ENCODE measurements around the gene AP2B1.
"Not testable (repeated sequence)": the region's sequence is repeated elsewhere in the genome, so short reads cannot be mapped to it uniquely, and the experiment has no call there.

Gene AP2B1

DNA sequence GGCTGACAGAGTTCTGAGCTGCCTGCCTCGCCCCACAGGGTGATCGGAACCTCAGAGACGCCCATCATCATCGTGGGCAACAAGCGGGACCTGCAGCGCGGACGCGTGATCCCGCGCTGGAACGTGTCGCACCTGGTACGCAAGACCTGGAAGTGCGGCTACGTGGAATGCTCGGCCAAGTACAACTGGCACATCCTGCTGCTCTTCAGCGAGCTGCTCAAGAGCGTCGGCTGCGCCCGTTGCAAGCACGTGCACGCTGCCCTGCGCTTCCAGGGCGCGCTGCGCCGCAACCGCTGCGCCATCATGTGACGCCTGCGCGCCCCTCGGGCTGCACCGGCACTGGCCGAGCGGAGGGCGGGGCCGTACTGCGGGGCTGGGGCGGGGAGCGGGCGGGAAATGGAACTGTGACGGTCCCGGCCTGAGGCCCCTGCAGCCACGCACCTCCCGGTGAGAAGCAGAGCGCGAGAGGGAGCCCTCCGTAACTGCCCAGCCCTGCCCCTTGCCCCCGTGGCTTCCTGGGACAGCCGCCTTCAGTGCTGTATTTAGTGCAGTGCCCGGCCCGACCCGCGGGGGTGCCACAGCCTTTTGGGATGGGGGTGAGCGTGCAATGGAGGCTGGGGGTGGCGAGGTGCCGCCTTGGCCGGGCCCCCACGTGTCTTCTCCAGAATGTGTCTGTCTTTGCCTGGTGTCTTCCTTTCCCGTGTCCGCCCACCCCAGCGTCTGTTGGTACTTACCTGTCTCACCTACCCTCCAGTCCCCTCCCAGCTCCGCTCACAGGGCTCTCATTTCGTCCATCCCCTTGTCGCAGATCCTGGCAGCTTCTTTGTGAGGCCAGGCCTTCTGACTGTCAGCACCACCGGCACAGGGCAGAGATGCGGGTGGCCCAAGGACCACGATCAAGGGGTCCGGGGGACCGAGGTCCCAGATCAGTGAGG lies 154.1 kb downstream of the AP2B1 start:
- no peak overlapping the region for H3K27ac ChIP-seq
- H3K4me3 ChIP-seq: peak overlapping the region in 3 of 7 experiments; percentile 8 to 22 (median 21)

DNA sequence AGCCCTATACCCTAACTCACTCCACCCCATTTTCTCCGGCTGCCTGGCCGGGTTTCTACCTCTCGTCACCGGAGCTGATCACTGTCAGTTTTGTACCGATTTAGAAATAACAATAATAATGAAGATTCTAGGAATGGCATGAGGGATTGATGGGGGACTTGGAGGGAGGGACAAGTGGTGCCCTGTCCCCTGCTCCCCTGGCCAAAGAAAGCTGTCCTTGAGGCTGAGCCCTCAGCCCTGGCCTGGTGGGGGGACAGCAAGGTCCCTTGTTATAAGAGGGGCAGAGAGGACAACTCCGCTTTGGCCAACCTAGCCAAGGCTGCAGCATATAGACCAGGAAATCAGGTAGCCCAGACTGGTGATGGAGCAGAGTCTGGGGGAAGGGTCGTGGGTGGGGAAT lies 155.4 kb downstream of the AP2B1 start:
- Histone ChIP-seq H3K4me3 (no peak overlapping the region), H3K27ac (no peak overlapping the region)

DNA sequence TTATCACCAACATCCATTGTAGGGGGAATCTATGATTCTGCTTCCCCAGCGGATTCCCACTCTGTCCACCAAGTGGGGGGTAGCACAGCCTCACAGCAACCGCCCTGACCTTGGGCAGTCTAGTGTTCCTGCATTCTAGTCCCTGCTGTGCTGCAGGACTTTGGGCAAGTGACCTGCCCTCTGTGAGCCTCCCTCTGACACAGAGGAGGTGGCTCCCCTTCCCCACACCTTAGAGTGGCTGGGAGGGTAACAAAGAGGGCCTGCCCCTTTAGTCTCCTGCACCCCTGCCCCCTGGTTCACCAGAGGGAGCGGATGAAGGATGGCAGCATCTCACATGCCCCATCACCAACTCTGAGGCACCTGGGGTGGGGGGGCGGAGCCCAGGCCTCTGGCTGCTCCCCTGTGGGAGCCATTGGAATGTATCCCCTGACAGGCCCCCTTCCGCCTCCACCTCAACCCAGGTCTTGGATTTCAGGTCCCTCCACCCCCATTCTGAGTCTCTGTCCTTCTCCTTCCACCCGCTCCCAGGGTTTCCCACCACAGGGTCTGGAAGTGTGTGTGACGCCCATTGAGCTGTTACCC lies 155.9 kb downstream of the AP2B1 start:
- H3K27ac ChIP-seq: no peak overlapping the region
- H3K4me3 ChIP-seq: no peak overlapping the region

DNA sequence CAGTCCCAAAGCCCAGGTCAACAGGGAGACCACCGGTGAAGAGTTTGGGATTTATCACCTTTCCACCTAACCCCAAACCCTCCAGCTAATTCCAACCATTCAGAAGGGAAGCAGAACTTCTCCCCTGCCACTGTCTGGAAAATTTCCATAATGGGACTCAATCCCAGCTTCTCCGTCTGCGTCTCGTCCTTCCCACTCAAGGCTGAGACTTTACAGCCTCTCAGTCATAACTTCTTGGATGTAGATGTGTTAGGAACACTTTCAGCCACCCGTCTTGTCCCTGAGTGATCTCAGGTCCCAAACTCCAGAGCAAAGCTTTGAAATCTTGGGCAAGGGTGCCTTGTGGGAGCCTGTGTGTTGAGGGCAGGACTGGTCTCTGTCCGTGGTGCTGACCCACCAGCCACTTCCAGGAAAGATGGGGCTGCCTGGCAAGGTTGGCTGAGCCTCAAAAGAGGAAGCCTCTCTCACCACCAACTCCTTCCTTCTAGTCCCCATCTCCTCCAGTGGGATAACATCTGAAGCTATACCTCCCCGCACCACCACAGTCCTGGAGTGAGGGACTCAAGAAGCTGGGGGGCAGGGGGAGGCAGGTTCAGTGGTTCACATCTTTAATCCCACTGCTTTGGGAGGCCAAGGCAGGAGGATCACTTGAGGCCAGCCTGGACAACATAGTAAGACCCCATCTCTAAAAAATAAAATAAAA lies 156.7 kb downstream of the AP2B1 start:
- H3K27ac ChIP-seq: no peak overlapping the region
- H3K4me3 ChIP-seq: no peak overlapping the region

DNA sequence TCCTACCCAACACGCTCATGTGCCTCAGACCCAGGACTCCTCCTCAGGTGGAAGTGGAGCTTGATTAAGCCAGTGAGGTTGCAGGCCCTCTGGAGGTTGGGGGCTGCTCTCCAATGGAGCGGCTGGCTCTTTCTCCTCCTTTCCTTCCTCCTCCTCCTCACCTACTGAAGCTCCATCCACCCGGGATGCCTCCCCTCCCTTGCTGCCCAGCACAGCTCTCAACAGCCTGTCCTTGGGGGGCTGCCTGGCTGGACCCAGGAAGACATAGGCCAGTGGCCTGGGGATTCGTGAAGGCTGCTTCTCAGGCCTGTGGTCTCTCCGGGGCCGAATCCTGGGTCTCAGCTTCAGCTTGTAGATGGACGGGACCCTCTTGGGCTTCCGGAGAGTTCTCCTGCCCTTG lies 157.7 kb downstream of the AP2B1 start:
- Histone ChIP-seq H3K4me3 (no peak overlapping the region), H3K27ac (no peak overlapping the region)

DNA sequence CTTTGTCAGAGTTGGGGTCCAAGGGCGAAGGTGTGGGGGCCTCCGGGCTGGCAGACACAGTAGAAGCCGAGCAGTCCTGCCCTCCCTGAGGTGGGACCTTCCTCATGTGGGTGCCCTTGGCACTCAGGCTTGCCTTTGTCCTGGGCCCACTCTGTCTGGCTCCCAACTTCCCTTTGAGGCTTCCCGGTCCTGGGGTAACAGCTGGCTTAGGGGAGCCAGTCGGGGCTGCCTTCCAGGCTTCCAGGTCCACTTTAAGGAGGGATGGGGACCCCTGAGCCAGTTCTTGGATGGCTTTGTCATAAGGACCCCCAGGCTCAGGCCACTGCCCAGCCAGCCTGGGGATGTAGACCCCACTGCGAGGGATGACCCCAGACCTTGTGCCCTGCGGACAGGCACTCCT lies 158.1 kb downstream of the AP2B1 start:
- no peak overlapping the region for H3K4me3 ChIP-seq
- no peak overlapping the region for H3K27ac ChIP-seq

DNA sequence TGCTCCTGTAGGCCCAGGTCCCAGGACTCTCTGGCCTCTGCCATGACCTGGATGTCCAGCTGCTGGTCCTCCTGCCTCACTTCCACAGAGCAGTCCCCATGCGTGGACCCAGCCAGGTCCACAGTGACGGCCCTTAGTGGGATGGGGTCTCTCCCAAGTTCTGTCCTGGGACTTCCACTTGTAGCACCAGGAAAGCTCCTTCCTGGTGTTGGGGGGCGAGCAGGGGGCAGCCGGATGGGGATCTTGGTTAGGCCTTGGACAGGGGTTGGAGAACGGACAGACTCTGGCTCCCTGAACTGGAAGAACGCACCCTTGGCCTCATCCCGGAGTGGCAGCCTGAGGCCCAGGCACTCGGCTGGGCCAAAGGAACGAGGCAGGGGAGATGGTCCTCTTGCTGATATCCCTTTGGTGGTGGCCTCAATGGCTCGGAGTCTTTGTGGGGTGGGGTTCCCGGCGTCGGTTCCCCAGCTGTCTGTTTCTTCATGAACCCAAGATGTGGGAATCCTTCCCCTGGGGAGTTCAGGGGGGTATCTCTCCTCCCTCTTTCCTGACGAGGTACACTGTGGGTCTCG lies 158.7 kb downstream of the AP2B1 start:
- Histone ChIP-seq H3K27ac (no peak overlapping the region), H3K4me3 (no peak overlapping the region)

DNA sequence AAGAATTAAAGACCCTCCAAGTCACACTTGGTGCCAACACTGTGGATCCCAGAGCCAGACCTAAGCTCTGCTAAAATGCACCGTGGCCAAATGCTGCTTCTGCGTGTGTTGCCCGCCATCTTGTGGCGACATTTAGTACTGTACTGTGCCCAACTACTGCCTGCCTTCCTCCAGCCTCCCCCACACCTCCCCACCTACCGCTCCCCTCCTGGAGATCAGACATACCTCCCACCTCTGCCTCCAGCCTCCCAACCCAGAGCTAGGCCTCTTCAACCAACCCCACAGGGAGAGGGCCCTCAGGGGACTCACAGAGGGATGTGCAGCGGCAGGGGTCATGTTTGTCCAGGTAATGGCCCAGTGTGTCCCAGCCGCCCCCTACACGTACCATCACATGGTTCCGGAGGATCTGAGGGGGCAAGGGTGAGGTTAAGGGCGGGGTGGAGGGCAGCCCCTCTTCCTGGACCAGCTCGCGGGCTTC lies 160.5 kb downstream of the AP2B1 start:
- H3K27ac ChIP-seq: peak overlapping the region in 1 of 21 experiments; percentile 32
- no peak overlapping the region for H3K4me3 ChIP-seq

DNA sequence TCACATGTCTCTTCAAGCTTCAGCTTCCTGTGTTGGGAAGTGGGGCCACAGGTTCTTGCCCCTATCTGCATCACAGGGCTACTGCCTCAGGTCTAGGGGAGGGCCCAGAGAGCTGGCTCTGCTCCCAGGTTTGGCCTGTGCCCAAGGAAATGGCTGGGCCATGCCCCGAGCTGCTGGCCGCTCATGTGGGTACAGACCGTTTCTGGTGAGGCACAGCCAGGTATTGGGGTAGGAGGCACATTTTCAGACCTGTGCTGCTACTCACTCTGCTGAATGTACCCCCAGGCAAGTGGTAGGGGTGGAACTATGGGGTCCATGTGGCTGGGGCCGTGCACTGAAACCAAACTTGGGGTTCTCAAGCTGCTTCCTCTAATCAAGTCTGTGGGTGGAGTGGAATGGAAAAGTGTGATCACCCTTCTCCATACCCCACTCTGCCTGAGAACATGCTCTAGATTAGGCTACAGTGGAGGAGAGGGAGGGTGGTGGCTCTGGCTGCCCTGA lies 161.3 kb downstream of the AP2B1 start:
- Histone ChIP-seq H3K4me3 (no peak overlapping the region), H3K27ac (peak overlapping the region in 1 of 21 experiments; percentile 32)

DNA sequence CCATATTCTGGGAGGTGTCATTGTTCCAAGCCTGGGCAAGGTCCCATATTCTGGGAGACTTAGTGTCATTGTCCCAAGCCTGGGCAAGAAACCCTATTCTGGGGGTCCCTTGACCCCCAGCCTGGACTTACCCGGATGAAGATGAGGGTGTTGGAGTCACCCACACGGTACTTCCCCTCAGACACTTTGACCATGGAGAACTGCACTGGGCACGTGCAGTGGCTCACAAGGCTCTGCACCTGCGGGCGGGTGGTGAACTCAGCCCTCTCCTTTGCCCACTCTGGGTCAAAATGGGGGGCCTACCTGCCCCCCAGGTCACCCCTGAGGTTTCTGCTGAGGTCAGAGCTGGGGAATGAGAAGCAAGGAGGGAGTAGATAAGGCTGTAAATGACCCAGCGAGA lies 161.9 kb downstream of the AP2B1 start:
- H3K4me3 ChIP-seq: no peak overlapping the region
- no peak overlapping the region for H3K27ac ChIP-seq

DNA sequence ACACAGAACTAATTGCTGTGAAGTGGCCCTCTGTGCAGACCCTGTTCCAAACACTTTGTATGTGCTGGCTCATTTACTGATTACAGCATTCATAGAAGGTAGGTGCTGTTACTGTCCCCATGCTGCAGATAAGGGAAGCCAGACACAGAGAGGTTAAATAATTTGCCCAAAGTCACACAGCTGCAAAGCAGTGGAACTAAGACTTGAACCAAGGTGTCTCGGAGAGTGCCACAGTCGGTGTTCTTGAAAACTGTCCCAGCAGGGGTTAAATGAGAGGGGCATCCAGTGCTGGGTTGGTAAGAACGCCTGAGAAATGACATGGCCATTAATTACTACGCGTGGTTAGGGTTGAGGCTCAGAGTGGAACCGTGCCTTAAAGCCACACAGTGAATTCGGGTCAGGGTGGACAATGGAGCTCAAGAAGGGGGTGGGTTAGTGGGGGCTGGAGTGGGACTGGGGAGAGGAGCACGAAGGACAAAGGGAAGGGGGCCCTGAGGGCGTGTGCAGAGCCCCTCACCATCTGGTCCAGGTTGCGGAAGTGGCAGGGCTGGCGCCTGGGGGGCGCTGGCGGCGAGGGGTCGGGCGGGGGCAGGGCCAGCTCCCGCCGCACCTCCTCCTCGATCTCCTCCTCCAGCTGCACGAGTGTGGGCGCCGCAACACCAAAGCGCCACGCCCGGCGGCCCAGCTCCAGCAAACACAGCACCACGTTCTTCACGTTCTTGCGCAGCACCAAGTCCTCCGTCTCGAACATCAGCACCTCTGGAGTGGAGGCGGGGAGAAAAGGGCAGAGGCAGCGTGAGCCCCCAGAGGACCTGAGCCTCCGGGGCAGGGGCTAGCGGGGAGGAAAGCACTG lies 162.7 kb downstream of the AP2B1 start:
- Histone ChIP-seq H3K4me3 (no peak overlapping the region), H3K27ac (peak overlapping the region in 3 of 21 experiments; percentile 24 to 41 (median 29))

DNA sequence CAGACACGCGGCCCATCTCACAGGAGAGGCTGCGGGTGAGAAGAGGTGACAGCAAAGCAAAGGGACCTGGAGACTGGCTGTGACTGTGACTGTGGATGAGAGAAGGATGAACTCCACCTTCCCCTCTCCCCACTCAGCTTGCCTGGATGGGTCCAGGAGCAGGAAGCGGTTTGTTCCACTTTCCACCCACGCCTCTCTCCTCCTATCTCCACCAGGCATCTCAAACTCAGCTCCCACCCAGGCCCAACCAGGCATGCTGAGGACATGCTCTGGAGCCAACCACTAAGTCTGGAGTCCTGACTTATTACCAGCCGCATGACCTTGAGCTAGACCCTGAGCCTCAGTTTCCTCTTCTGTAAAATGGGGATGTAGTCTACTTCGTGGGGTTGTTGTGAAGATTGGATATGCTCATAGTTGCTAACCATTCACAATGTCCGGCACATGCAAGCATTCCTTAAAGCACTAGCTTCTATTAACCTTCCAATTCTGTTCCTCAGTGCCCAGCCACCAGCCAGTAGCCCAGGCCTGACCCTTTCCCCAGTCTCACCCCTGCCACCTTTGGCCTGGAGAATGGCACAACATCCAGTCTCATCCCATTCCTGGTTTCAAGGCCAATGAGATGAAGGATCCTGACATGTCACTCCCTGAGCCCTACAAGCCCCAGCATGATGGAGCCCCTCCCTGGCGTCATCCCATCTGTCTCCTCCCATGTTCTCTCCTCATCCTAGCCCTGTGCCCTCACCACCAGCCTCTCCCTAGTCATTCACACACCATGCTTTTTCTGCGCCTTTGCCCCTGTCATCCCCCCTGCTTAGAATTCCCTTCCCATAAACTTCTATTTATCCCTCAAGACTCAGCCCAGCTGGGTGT lies 163.6 kb downstream of the AP2B1 start:
- Histone ChIP-seq H3K4me3 (no peak overlapping the region), H3K27ac (peak overlapping the region in 2 of 21 experiments; percentile 24 to 29)

DNA sequence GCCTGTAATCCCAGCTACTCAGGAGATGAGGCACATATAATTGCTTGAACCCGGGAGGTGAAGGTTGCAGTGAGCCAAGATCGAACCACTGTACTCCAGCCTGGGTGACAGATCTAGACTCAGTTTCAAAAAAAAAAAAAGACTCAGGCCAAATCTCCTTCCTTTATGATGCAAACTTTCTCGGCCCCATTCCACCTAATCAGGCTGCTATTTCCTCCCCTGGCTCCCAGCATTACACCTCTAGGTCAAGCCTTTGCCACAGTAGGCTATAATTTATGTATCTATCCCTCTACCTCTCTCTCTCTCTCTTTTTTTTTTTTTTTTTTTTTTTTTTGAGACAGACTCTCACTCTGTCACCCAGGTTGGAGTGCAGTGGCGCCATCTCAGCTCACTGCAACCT lies 164.4 kb downstream of the AP2B1 start:
- not testable (repeated sequence) for H3K4me3 ChIP-seq, H3K27ac ChIP-seq

DNA sequence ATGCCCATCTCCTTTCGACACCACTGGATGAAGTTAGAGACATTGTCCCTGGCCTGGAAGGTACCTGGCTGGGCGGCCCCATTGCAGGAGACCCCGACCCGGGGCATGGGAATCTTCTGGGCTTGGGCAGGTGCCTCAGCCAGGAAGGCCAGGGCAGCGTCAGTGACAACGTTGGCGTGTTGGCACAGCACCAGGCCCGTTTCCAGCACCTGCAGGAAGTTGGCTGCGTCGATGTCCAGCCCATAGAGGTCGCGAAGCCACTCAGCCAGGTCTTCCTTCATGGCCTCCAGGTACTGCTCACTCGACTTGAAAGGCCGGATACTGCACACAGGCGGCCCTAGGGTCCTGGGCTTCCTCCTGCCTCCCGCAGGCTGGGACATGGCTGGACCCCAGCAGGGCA lies 165.3 kb downstream of the AP2B1 start:
- no peak overlapping the region for H3K27ac ChIP-seq
- H3K4me3 ChIP-seq: no peak overlapping the region

DNA sequence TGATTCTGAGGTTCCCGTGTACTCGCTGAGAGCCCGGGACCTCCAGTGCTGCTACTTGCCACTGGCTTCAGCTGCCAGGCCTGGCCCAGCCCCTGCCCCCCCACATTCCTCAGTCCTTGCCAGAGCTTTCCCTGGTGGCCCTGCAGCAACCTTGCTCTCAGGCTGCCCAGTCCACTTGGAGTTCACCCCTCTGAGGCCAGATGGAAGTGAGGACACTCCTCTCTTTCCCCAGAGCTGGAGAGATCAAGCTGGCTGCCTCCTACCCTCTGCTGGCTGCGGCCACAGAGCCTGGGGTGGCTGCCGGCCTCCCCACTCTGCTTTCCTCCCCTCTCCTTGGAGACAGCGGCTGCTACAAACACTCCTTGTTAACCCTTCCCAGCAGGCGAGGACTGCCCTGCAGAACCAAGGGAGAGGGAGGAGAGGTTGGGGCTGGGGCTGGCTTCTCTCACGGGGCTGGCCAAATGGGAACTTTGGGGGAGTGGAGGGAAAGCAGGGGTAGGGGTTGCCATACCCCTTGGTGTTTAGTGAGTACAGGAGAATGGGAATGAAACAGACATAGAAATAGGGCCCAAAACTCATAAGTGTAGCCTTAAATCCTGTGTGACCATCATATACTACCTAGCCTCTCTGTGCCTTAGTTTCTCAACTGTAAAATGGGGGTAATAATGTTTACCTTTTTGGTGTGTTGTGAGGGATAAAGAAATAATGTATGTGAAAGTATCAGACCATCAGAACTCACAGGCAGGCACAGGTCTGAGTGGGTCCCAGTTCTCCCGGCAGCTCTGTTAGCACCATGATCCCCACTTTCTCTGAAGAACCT lies 166.0 kb downstream of the AP2B1 start, which contains the start of gene GAS2L2:
GAS2L2 (minus strand) TSS at position 295 of the 820 bp plus-strand sequence. CDS start 389 bp downstream, outside the sequence.
- Histone ChIP-seq H3K27ac (no peak within 1 kb of the TSS), H3K4me3 (no peak within 1 kb of the TSS)

DNA sequence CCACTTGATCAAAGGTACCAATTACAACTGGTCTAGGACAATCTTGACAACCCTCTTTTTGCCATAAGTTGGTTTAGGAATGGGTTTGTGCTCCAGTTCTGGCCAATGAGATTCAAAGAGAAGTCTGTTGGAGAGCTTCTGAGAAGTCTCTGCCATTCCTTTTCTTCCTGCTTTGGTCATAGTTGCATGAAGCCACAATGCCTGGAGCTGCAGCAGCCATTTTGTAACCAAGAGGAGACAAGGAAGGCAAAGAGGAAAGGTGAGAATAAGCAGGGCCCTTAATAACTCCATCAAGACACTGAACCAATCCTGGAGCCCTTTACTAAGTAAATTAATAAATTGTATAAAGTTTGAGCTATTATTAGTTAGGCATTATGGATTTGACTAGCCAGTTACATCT lies 170.1 kb downstream of the AP2B1 start:
- H3K27ac ChIP-seq: no peak overlapping the region
- H3K4me3 ChIP-seq: no peak overlapping the region

DNA sequence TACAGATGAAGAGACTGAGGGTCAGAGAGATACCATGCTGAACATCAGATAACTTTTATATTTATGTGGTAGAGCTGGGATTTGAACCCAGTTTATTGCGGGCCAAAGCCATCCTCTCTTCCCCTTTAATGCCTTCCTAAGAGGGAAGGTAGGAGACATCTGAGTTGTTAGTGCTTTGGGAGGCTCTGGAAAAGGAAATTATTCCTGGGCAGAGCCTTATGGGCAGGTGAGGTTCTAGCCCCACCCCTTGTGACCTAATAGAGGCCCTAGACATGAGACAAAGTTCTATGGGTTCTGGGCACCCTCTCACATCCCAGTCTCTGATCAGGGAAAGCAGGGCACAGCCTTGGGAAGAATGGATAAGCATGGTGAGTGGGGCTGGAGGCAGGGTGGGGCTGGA lies 173.5 kb downstream of the AP2B1 start, which contains the start of gene C17orf50:
C17orf50 (plus strand) TSS at position 301 of the 400 bp plus-strand sequence; CDS start at position 356, 55 bp downstream.
- H3K4me3 ChIP-seq: no peak within 1 kb of the TSS
- no peak within 1 kb of the TSS for H3K27ac ChIP-seq
